A673 (cell line): Measurements from ENCODE around the gene REP15. TPM values are rescaled to one million over a fixed set of nuclear protein-coding genes. Genes with fewer than 3 reads are reported as not detected.
A peak's percentile ranks its signal among the peaks of the same experiment; 100 is the strongest.
"Not testable (repeated sequence)": the region's sequence is repeated elsewhere in the genome, so short reads cannot be mapped to it uniquely, and the experiment has no call there.

Experiments
- BruUV-seq: library from RNA; stranded (reverse); fragments of 400-500 nt; replicated peaks from 2 replicates; lab custom pipeline; 2021; lab: Mats Ljungman, UMichigan
- CTCF ChIA-PET: fragments of 300-600 bp; sonication (Branson Sonifier 250); formaldehyde crosslinking; loops from one replicate; lab custom pipeline; 2022; ENCODE audit warnings: antibody characterized with exemption; lab: Charles Lee
- POLR2A ChIA-PET: fragments of 300-600 bp; sonication (Branson Sonifier 250); formaldehyde crosslinking; loops from one replicate; lab custom pipeline; 2022; ENCODE audit warnings: antibody characterized with exemption; ENCODE audit not compliant: low non-redundant PET; lab: Charles Lee
- DNase-seq: peaks from one replicate; pipeline ENCODE4 v3.0.0-alpha.2; 2015; ENCODE audit warnings: low spot score
- H3K27ac ChIP-seq: fragments of 200-600 bp; sonication (generic); 2 replicates; pipeline ENCODE4 v1.5.1; 2016; ENCODE audit warnings: mixed run types, low read depth, mild to moderate bottlenecking, mixed read lengths, antibody characterized with exemption, low read length; ENCODE audit not compliant: poor library complexity, severe bottlenecking
- H3K27me3 ChIP-seq: fragments of 200-600 bp; sonication (generic); replicated peaks from 2 replicates; pipeline ENCODE4 v1.6.1; 2017; ENCODE audit warnings: mixed run types, low read depth, mild to moderate bottlenecking, mixed read lengths, antibody characterized with exemption, low read length; ENCODE audit not compliant: insufficient read depth, poor library complexity
- H3K36me3 ChIP-seq: fragments of 200-600 bp; sonication (generic); 2 replicates; pipeline ENCODE4 v1.6.1; 2016; ENCODE audit warnings: mixed run types, mild to moderate bottlenecking, mixed read lengths, antibody characterized with exemption, low read length; ENCODE audit not compliant: insufficient read depth, poor library complexity, severe bottlenecking
- H3K4me1 ChIP-seq: fragments of 200-600 bp; sonication (generic); 2 replicates; pipeline ENCODE4 v1.6.1; 2017; ENCODE audit warnings: mixed run types, mild to moderate bottlenecking, mixed read lengths, antibody characterized with exemption, low read length; ENCODE audit not compliant: insufficient read depth, poor library complexity, severe bottlenecking
- H3K4me3 ChIP-seq: fragments of 200-600 bp; sonication (generic); 2 replicates; pipeline ENCODE4 v1.5.1; 2016; ENCODE audit warnings: low read depth, mixed run types, mild to moderate bottlenecking, mixed read lengths, low read length; ENCODE audit not compliant: poor library complexity, severe bottlenecking
- H3K9me3 ChIP-seq: fragments of 200-600 bp; sonication (generic); 2 replicates; pipeline ENCODE4 v1.6.1; 2016; ENCODE audit warnings: mixed run types, low read depth, mild to moderate bottlenecking, mixed read lengths, antibody characterized with exemption, low read length; ENCODE audit not compliant: poor library complexity, severe bottlenecking
- CTCF ChIP-seq: fragments of 300-800, 200-600 bp; sonication (generic); conservative IDR thresholded peaks from 2 replicates; pipeline ENCODE4 v1.5.1; 2017; ENCODE audit warnings: low read depth, mild to moderate bottlenecking, antibody characterized with exemption, low read length, moderate library complexity, mixed read lengths
- EZH2 ChIP-seq: fragments of 200-600 bp; sonication (generic); IDR thresholded peaks from 2 replicates; pipeline ENCODE4 v1.6.1; 2017; ENCODE audit warnings: borderline replicate concordance, low read depth, mild to moderate bottlenecking, mixed read lengths, antibody characterized with exemption, low read length; ENCODE audit not compliant: poor library complexity, severe bottlenecking
- intact Hi-C: fragments of 100-400 bp; cut with micrococcal nuclease; formaldehyde crosslinking; loops from one replicate; pipeline ENCODE4 v1.10.0; 2022; ENCODE audit not compliant: unreplicated experiment
- total RNA-seq: library from RNA; stranded (reverse); gene quantifications from 2 replicates; pipeline ENCODE4 v1.2.3, GENCODE V29; 2021

Gene REP15
- total RNA-seq, 1 experiment from 2014 or later = 1.5 TPM

GRCh38 chr12:27733052-27733656 lies 36.9 kb downstream of the REP15 start:
- intact Hi-C loops = loop anchor here (1.0 to 5.0 kb wide), 4 partner anchors 88 to 1139 kb away; no protein-coding TSS in a partner anchor
- Histone ChIP-seq H3K36me3 (peaks cover 48% of the 10 kb centered on the region), H3K27me3 (no peaks in the 10 kb centered on the region), H3K9me3 (no peaks in the 10 kb centered on the region), H3K27ac (no peak overlapping the region), H3K4me1 (no peaks in the 10 kb centered on the region), H3K4me3 (no peak overlapping the region)
- TF ChIP-seq CTCF (peak; percentile 86), EZH2 (no peak)
- POLR2A ChIA-PET = no interaction called here
- peak; percentile 45 for DNase-seq
- CTCF ChIA-PET = interaction anchor here (0.6 to 1.7 kb wide), 4 partner anchors 46 to 1139 kb away, joined by 3 to 6 read pairs (median 5); no protein-coding TSS in a partner anchor
- BruUV-seq = no TSS peak

DNA sequence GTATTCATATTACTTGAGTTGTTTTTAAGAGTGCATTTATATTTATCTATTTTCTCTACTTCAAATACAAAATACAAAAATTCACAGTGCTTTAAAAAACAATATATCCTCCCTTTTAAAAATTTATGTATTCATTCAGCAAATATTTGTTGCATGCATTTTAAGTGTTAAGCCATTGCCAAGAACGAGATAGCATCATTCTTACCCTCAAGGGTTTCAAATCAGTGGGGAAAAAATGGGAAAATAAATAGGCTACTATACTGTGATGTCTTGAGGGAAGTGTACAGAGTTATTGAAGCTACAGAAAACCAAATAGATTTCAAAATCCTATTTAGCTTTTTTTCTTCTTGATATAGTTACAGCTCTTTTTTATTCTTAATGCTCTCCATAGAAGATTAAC lies 37.5 kb downstream of the REP15 start:
- CTCF ChIA-PET = interaction anchor here (0.6 to 1.7 kb wide), 2 partner anchors 163 to 1139 kb away, joined by 5 read pairs; no protein-coding TSS in a partner anchor
- H3K36me3 ChIP-seq = peaks cover 55% of the 10 kb centered on the region
- H3K4me3 ChIP-seq = no peak overlapping the region
- no TSS peak for BruUV-seq
- H3K9me3 ChIP-seq = no peaks in the 10 kb centered on the region
- H3K27ac ChIP-seq = no peak overlapping the region
- TF ChIP-seq EZH2 (no peak), CTCF (no peak)
- H3K4me1 ChIP-seq = no peaks in the 10 kb centered on the region
- H3K27me3 ChIP-seq = no peaks in the 10 kb centered on the region
- intact Hi-C loops = loop anchor here (1.0 to 5.0 kb wide), 4 partner anchors 88 to 1139 kb away; no protein-coding TSS in a partner anchor
- DNase-seq = no peak
- POLR2A ChIA-PET = no interaction called here

GRCh38 chr12:27734321-27734720 lies 38.1 kb downstream of the REP15 start:
- H3K27ac ChIP-seq, POLR2A ChIA-PET, H3K9me3 ChIP-seq, H3K4me1 ChIP-seq, CTCF ChIA-PET, DNase-seq, H3K27me3 ChIP-seq, BruUV-seq, H3K4me3 ChIP-seq: not testable (repeated sequence)
- H3K36me3 ChIP-seq = peaks cover 60% of the 10 kb centered on the region
- intact Hi-C loops = loop anchor here (5.0 kb wide), 2 partner anchors 438 to 1138 kb away; no protein-coding TSS in a partner anchor

GRCh38 chr12:27743601-27744000 lies 47.4 kb downstream of the REP15 start:
- H3K4me3 ChIP-seq = no peak overlapping the region
- DNase-seq = no peak
- TF ChIP-seq EZH2 = no peak
- TF ChIP-seq CTCF = no peak
- no peak overlapping the region for H3K27ac ChIP-seq
- H3K9me3 ChIP-seq = no peaks in the 10 kb centered on the region
- H3K27me3 ChIP-seq = no peaks in the 10 kb centered on the region
- ChIA-PET CTCF (no interaction called here), POLR2A (no interaction called here)
- intact Hi-C loops = no loop called here
- peaks cover 21% of the 10 kb centered on the region for H3K36me3 ChIP-seq
- BruUV-seq = no TSS peak
- H3K4me1 ChIP-seq = no peaks in the 10 kb centered on the region

DNA sequence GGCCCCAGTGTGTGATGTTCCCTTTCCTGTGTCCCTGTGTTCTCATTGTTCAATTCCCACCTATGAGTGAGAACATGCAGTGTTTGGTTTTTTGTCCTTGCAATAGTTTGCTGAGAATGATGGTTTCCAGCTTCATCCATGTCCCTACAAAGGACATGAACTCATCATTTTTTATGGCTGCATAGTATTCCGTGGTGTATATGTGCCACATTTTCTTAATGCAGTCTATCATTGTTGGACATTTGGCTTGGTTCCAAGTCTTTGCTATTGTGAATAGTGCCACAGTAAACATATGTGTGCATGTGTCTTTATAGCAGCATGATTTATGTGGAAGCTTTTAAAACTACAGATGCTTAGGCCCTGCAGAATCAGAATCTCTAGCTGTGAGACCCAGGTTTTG lies 49.5 kb downstream of the REP15 start:
- H3K27ac ChIP-seq, H3K27me3 ChIP-seq, BruUV-seq, H3K4me1 ChIP-seq, DNase-seq, POLR2A ChIA-PET, H3K9me3 ChIP-seq, intact Hi-C loops, H3K4me3 ChIP-seq, CTCF ChIA-PET: not testable (repeated sequence)
- peaks cover 12% of the 10 kb centered on the region for H3K36me3 ChIP-seq
